GM19238 (cell line): ENCODE results near the gene ALDH2.
A peak's percentile ranks its signal among the peaks of the same experiment; 100 is the strongest.
"Not testable (repeated sequence)": the region's sequence is repeated elsewhere in the genome, so short reads cannot be mapped to it uniquely, and the experiment has no call there.

Experiments
- DNase-seq: peaks from one replicate; pipeline ENCODE4 v3.0.0; 2011; ENCODE audit warnings: low spot score; ENCODE audit not compliant: insufficient read length

ALDH2 gene

DNA sequence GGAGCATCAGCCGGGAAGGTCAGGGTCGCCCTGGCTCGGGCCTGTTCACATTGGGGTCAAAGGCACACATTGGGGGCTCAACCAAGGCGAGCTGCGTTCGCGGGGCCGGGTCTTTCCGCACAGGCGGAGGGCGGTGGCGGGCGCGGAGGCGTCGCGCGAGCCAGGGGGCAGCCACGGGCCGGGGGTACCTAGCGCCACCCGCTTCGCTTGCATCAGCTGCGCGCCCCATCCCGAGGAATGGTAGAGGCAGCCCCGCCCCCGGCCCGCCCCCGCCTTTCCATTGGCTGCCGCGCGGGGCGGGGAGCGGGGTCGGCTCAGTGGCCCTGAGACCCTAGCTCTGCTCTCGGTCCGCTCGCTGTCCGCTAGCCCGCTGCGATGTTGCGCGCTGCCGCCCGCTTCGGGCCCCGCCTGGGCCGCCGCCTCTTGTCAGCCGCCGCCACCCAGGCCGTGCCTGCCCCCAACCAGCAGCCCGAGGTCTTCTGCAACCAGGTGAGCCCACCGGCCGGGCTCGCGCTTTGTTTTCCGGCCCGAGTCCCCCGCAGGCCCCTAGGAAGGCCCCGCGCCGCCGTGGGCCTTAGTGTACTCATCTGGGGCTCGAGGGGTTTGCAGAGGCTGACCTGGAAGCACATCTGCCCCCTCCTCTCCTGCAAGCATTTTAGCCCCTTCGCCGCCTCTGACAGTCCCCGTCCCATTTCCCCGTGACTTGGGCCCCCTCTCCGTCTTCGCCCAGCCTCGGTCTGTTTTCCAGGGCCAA is at the start of gene ALDH2:
TSS of gene ALDH2 (plus strand) at position 326 of the 754 bp plus-strand sequence. CDS start at position 376, 50 bp downstream.
- DNase-seq = peak; percentile 59

DNA sequence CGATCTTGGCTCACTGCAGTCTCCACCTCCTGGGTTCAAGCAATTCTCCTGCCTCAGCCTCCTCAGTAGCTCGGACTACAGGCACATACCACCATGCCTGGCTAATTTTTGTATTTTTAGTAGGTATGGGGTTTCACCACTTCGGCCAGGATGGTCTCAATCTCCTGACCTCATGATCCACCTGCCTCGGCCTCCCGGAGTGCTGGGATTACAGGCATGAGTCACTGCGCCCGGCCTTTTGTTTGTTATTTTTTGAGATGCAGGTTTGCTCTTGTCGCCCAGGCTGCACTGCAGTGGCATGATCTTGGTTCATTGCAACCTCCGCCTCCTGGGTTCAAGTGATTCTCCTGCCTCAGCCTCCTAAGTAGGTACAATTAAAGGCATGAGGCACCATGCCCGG is 47.4 kb upstream of the ALDH2 start:
- DNase-seq = not testable (repeated sequence)

DNA sequence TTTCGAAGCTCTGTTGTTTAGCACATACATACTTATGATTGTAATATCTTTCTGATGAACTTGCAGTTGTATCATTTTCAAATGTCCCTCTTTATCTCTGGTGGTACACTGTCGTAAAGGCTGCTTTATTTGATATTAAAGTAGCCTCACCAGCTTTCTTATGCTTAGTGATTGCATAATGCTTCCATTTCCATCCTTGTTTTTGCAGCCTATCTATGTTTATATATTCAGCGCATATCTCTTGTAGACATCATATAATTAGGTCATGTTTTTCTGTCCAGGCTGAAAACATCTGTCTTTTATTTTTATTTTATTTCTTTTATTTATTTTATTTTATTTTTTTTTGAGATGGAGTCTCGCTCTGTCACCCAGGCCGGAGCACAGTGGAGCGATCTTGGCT is 46.3 kb upstream of the ALDH2 start:
- DNase-seq = no peak

DNA sequence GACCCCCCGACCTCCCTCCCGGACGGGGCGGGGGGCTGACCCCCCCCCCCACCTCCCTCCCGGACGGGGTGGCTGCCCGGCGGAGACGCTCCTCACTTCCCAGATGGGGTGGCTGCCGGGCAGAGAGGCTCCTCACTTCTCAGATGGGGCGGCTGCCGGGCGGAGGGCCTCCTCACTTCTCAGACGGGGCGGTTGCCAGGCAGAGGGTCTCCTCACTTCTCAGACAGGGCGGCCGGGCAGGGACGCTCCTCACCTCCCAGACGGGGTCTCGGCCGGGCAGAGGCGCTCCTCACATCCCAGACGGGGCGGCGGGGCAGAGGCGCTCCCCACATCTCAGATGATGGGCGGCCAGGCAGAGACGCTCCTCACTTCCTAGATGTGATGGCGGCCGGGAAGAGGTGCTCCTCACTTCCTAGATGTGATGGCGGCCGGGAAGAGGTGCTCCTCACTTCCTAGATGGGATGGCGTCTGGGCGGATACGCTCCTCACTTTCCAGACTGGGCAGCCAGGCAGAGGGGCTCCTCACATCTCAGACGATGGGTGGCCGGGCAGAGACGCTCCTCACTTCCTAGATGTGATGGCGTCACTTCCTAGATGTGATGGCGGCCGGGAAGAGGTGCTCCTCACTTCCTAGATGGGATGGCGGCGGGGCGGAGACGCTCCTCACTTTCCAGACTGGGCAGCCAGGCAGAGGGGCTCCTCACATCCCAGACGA is 42.9 kb upstream of the ALDH2 start:
- not testable (repeated sequence) for DNase-seq

DNA sequence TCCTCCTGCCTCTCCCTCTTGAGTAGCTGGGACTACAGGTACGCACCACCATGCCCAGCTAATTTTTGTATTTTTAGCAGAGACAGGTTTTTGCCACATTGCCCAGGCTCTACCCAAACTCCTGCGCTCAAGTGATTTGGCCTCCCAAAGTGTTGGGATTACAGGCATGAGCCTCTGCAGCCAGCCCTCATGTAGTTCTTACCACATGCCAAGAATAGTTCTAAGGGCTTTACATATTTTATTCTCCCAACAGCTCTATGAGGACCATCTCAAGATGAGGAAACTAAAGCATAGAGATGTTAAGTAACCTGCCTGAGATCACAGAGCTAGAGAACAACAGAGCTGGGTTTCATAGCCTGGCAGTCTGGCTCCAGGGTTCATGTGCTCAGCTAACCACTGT is 37.9 kb upstream of the ALDH2 start:
- no peak for DNase-seq

DNA sequence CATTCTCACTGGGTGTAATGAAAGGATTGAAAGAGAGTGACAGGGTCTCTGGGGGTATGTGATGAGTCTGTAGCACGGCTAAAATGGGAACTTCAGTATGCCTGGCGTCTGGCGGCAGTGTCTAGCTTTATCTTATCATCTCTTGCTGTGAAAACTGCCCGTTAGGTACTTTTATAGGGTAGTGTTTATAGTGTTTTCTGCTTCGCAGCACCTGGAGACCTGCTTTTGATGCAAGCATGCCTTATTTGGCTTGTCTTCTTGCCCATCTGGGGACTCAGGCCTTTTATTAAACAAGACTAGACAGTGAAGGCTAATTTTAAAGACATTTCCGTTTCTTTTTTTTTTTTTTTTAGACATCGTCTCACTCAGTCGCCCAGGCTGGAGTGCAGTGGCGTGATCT is 36.3 kb upstream of the ALDH2 start:
- no peak for DNase-seq

DNA sequence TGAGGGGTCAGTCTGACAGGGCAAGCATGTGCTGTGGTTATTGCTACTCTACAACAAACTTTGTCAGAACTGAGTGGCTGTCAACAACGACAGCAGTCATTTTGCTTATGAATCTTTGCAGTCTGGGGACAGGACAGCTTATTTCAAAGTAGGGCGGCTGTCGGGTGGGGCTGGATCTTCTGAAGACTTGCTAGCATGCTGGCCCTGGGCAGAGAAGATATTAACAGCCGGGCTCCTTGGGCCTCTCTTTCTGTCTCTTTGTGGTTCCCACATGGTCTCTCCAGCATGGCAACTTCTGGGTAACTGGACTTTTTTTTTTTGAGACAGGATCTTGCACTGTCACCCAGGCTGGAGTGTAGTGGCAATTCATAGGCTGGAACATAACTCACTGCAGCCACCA is 33.9 kb upstream of the ALDH2 start:
- no peak for DNase-seq

DNA sequence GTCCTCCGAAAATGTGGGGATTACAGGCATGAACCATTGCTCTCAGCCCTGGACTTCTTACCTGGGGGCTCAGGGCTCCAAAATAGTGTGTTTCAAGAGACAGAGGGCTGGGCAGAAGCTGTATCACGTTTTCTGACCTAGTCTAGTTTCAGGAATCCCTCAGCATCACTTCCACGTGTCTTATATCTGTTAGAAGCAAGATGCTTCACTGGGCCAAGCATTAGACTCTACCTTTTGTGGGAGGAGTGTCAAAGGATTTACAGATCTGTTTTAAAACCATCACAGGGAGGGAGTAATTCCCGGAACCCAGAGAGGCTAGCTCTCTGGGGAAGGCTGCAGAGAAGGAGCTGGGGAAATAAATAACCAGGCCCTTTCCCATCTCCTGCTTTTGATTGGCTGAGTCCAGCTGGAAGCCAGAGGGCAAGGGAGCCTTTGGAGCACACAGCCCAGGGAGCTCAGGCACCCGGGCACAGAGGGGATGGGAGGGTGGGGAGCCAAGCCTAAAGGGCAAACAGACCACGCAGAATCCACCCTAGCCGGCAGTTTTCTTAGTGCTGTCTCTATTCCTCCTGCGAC is 33.3 kb upstream of the ALDH2 start:
- DNase-seq = no peak

DNA sequence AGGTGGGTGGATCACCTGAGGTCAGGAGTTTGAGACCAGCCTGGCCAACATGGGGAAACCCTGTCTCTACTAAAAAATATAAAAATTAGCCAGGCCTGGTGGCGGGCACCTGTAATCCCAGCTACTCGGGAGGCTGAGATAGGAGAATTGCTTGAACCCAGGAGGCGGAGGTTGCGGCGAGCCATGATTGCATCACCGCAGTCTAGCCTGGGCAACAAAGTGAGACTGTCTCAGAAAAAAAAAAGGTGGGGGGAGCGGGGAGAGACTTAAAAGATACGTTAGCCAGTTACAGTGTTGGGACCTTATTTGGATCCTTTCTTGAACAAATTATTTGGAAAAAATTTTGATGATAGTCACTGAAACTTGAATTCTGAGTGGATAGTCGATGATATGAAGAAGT is 27.2 kb upstream of the ALDH2 start:
- DNase-seq = not testable (repeated sequence)

DNA sequence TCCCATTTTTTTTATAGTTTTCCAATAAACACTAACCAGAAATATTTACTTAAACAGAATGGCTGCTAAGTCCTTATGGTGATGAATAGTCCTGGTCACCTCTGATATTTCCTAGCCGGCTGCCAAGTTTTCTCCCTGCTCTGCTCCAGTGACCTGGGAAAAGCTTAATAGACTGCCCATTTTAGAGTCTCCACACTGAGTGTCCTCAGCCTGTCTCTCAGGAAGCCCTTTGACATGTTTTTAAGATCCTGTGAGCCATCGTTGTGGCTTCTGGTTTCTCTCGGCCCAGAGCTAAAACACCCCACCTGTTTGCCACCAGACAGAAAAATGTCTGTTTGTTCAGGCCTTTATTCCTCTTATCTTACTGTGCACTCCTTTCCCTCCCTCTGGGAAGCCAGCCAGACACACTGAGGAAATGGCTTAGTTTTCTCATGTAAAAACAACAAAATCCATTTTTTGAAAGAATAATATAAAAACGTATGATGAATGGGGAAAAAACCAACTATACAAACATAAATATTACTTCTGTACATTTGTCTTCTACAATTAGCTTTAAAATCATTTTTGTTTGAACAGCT is 25.4 kb upstream of the ALDH2 start:
- no peak for DNase-seq

DNA sequence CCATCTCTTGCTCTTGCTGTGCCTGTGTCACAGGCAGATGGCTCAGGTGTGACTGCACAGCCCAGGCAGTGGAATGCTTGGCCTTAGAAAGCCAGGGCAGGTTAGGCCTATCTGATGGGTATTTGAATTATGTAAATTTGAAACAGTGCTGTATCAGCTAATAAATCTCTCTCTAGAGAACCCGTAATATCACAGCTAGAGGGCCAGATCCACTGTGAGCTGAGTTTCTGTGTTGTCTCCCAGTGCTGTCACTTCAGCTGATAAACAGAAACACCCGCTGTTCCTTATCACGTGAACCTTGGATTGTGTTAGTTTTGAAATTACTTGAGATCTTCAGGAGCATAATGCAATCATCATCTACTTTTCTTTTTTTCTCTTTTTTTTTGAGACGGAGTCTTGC is 21.5 kb upstream of the ALDH2 start:
- no peak for DNase-seq

DNA sequence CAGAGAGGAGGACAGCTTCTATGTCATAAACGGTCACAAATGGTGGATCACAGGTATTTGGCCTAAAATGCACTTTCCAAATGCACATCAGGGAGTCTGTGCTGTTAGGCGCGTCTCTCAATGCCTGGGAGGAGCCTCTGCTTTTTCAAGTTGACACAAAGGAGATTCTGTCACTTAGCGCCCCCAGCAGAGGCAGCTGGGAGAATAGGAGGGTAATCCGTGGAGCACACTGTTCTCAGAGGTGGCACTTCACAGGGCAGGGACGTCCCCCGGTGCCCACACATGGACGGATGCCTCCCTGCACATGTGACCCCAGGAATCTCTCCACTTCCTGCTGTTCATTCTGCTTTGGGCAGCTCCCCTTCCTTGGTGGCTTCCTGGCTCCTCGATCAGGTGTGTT is 19.4 kb upstream of the ALDH2 start:
- no peak for DNase-seq

DNA sequence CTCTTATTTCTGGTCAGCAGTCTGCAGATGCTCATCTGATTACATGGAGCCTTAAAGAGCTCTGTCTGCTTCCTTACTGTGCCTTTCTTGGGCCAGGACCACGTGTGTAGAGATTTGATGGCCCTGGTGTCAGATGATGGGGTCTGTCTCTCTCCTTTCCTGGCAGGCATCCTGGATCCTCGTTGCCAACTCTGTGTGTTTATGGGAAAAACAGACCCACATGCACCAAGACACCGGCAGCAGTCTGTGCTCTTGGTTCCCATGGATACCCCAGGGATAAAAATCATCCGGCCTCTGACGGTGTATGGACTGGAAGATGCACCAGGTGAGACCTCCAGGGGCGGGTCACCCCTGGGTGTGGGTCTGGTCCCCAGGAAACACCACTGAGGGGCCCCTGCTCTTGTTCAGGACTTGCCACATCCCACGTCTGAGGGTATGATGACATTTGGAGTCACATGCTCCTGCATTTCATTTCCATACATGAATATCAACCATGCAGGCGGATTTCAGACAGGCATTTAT is 18.5 kb upstream of the ALDH2 start:
- no peak for DNase-seq

DNA sequence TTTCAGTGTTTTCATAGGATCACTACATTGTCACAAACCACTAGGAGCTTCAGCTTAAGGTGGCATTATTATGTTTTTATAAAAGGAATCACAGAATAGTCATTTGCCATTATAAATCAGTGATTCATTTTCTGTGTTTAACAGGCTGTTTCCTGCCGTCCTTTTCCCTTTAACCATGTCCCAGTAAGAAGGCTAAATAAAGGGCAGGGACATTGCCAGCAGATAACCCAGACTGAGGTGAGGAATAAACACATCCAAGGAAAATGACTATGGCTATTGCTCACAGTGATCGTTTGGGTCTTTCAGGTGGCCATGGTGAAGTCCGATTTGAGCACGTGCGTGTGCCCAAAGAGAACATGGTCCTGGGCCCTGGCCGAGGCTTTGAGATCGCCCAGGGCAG is 17.9 kb upstream of the ALDH2 start:
- DNase-seq = no peak

DNA sequence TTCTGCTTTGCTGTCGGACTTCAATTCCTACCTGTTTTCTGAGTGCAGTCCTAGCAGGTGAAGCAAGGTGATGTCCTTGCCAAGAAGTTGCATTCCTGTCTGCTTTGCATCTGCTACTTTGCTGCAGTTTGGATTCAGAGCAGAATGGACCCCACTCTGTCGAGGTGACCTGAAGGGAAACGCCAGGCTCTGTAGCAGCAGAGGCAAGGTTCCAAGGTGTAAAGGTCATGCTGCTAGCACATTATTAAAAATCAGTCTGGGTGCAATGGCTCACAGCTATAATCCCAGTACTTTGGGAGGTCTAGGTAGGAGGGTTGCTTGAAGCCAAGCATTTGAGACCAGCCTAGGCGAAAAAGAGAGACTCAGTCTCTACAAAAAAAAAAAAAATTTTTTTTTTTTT is 17.3 kb upstream of the ALDH2 start:
- DNase-seq = no peak

DNA sequence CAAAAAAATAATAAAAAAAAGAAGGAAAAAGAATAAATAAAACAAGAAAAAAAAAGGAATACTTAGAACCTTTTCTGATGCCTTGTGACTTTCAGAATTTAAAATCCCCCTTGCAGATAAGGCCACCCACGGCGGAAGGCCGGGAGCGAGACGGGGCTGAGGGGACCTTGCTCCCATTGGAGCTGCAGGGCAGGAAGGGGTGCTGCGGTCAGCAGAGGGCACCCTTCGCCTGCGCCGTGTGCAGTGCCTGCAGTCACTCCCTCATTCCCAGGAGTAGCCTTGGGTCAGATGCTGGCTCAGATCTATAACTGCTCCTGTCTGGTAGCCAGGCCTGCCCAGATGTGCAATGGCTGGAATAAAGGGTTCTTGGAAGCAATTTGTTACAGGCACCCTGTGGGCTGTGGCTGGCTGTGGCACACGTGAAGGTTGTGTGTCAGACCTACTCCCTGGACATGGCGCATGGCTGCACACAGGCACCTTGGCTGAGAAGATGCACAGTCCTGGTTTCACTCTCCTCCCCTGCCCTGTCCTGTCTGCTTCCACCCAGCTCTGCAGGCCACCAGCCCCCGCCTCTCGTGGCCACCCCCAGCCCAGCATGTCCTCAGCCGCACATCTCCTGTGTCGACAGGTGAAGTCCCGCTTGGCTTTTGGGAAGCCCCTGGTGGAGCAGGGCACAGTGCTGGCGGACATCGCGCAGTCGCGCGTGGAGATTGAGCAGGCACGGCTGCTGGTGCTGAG is 13.4 kb upstream of the ALDH2 start:
- peak; percentile 53 for DNase-seq

DNA sequence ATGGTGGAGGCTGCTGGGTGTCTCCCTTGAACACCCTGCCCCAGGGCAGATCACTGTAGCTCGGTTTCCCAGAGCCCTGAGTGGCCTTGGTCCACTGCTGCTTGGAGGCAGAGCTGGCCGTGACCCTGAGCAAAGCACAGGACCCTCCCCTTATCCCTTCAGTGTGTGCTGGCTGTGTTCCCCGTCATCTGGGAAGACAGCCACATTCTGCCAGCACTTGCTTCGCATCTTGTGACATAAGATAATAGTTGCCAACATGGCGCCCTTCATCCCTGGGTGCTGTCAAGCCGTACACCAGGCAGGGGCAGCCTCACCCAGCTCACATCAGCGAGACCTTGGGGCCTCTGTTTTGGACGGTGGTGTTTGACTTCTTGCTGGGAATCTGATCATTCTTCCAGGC is 12.1 kb upstream of the ALDH2 start:
- DNase-seq = no peak

DNA sequence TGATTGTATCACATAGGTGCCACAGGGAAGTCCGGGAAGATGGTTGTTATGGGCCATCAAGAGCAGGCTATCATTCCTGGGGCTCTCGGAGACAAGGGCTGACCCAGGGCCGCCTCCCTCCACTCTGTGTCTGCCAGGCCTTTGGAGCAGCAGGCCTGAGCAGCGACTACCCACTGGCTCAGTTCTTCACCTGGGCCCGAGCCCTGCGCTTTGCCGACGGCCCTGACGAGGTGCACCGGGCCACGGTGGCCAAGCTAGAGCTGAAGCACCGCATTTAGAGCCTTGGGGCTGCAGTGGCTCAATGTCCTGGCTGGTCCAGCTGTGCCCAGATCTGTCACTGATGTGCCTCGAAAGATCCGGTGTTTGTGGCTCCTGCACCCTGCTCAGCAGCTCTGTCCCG is 10.5 kb upstream of the ALDH2 start:
- no peak for DNase-seq

DNA sequence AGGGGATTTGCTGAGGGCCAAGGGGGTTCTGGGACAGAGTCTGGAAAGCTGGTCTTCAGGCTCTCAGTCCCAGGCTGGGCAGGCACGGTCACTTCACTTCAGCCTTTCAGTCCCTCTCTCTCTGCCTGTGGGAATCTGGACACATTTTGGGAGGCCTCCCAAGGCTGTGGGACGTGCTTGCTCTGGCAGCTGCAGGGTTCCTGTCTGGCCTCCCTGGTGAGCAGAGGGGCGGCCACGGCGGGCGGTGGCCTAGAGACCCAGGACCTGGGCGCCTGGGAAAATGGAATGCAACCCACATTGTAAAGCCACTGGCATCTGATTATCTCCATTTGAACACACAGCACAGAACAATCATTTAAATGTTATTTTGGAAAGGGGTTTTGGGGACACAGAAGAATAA is 10.1 kb upstream of the ALDH2 start:
- DNase-seq = no peak

DNA sequence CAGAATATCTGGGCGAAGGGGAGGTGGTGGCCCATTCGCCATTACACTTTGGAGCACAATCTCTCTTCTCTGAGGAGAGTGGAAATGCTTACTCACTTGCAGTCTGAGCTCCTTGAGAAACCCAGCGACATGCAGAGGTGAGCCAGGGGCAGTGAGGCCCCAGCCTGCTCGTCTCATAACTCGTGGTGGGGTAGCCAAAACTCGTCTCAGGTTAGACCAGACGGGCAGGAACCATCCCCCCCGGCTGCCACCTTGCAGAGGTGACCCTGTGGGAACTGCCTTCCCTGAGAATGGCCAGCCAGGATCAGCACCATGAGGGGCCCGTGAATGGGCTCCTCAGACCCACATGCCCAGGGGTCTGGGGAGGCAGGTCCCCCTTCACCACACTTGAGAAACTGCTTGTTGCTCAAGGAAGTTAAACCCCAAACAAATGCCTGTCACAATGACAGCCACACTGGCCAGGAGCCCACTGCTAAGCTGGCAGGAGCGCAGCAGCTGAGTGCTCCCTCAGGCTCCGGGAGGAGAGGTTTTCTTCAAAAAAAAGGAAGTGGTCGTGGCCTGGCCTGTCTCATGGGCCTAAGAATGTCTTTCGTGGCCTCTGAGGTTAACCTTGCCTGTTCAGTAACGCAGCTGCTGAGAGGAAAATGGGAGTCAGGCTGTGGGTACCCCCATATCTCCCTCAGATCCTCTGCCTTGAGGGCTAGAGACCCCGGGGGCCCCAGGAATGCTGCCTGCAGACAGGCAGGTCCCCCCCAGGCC is 9.2 kb upstream of the ALDH2 start:
- peak; percentile 46 for DNase-seq

DNA sequence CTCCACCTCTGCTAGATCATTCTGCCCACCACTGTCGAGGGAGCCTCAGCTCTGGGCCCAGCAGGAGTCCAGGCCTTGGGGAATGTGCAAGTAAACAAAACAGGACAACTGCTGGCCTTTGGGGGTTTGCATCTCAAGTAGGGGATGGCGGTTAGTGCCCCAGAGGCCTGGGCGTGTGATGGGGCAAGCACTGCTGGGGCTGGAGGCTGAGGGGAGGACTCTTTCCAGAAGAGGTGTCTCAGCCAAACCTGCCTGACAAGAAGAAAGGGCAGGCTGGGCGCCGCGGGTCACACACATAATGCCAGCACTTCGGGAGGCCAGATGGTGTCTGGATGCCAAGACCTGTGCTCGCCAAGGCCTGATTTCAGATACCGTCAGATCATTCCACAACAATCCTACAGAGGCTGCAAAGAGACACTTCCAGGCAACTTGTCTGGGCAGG is 8.6 kb upstream of the ALDH2 start:
- no peak for DNase-seq
